Right lobe of liver (tissue), 6 donors: ENCODE data around the gene GGTLC2. TPM values are rescaled to one million over a fixed set of nuclear protein-coding genes. Genes with fewer than 3 reads are reported as not detected.
"Not testable (repeated sequence)": the region's sequence is repeated elsewhere in the genome, so short reads cannot be mapped to it uniquely, and the experiment has no call there.

Experiments used
- ATAC-seq, 4 donors: fragments of 200-7000 bp; cut with Tn5 transposase; one replicate each; pipeline ENCODE4 v1.9.1; 2020; ENCODE audit warnings: mild to moderate bottlenecking in 4 of 4, moderate library complexity in 4 of 4
- DNase-seq, 3 donors: peaks; one replicate each; pipeline ENCODE4 v3.0.0-alpha.2; 2020
- H3K27ac ChIP-seq, 3 donors: fragments of 200-600 bp; one replicate each; pipeline ENCODE4 v1.8.0; 2022
- H3K27me3 ChIP-seq, 2 donors: fragments of 200-600 bp; one replicate each; pipeline ENCODE4 v1.8.0; 2022
- H3K36me3 ChIP-seq, 4 donors: fragments of 200-600 bp; sonication (generic) in 1 of 4; one replicate each; pipeline versions ENCODE4 v1.5.1 to v1.8.0; 2017 to 2022; ENCODE audit warnings: control low read depth in 1 of 4
- H3K4me1 ChIP-seq, 4 donors: fragments of 200-600 bp; sonication (generic) in 1 of 4; one replicate each; pipeline versions ENCODE4 v1.5.1 to v1.8.0; 2017 to 2022; ENCODE audit warnings: control low read depth in 1 of 4
- H3K4me3 ChIP-seq, 3 donors: fragments of 200-600 bp; one replicate each; pipeline ENCODE4 v1.8.0; 2022
- H3K9me3 ChIP-seq, 4 donors: fragments of 200-600 bp; sonication (generic) in 1 of 4; one replicate each; pipeline versions ENCODE4 v1.5.1 to v1.8.0; 2017 to 2022; ENCODE audit warnings: control low read depth in 1 of 4
- CTCF ChIP-seq, 4 donors: fragments of 200-600 bp in 3 of 4; fragments of 450-650 bp in 1 of 4; IDR thresholded peaks; one replicate each; pipeline versions ENCODE4 v1.5.1 to v1.8.0; 2016 to 2022; ENCODE audit warnings: antibody characterized with exemption in 4 of 4, mild to moderate bottlenecking in 2 of 4
- POLR2A ChIP-seq: fragments of 450-650 bp; IDR thresholded peaks from one replicate; pipeline ENCODE4 v1.6.1; 2017; ENCODE audit warnings: antibody characterized with exemption, mild to moderate bottlenecking
- WGBS: methylation state at CpG from one replicate; pipeline ENCODE4 v1.1.6; 2018; ENCODE audit warnings: low coverage, low lambda C conversion rate; ENCODE audit not compliant: insufficient coverage; ENCODE audit errors: missing lambda C conversion rate; 5-methylcytosine and 5-hydroxymethylcytosine counted together
- intact Hi-C, 2 donors: fragments of 100-400 bp; cut with DNase I; formaldehyde crosslinking; loops; one replicate each; pipeline versions ENCODE4 v1.11.2 to v1.14.1; 2022
- total RNA-seq, 6 experiments: library from RNA; depleted of rRNA in 2 of 6; stranded (reverse); fragments of >200 nt in 2 of 6; fragmentation: NEBNext Ultra II Directional in 3 of 6; extraction: Animal tissue kit (Norgen Biotek cat#: 25700) in 3 of 6; gene quantifications; one replicate each; pipeline versions ENCODE4 v1.1.0 to v1.2.4, GENCODE V29; 2016 to 2023
- donor health status: DM: no; HTN: yes; CAD: no.
- donor health status: DM: no; HTN: no; CAD: no.
- donor health status: DM: no; HTN: no; CAD: no.
- donor health status: DM: no; HTN: yes; CAD: no.
- donor health status: DM: no; HTN: yes; CAD: no.

GGTLC2 gene
- total RNA-seq, 6 experiments from 2014 or later, result not detected

GRCh38 chr22:22682807-22683667 is 38.6 kb downstream of the GGTLC2 start:
- no peak overlapping the region for H3K4me3 ChIP-seq
- intact Hi-C loops, result no loop called here
- no peaks in the 10 kb centered on the region for H3K27me3 ChIP-seq
- WGBS, result 71% methylated on average over 1 of the region's 5 CpGs
- no peak for DNase-seq
- H3K9me3 ChIP-seq, result no peaks in the 10 kb centered on the region
- no peak for ATAC-seq
- no peaks in the 10 kb centered on the region for H3K36me3 ChIP-seq
- TF ChIP-seq CTCF (IDR thresholded peaks at IDR 0.05), result no peak
- no peak for TF ChIP-seq POLR2A
- H3K4me1 ChIP-seq, result peaks cover 0 to 7% (median 0%) of the 10 kb centered on the region in 4 donors
- H3K27ac ChIP-seq, result no peak overlapping the region

GRCh38 chr22:22683668-22684361 is 39.4 kb downstream of the GGTLC2 start:
- Histone ChIP-seq H3K27ac (no peak overlapping the region), H3K4me3 (no peak overlapping the region), H3K27me3 (no peaks in the 10 kb centered on the region), H3K36me3 (no peaks in the 10 kb centered on the region), H3K4me1 (peaks cover 0 to 7% (median 0%) of the 10 kb centered on the region in 4 donors), H3K9me3 (no peaks in the 10 kb centered on the region)
- TF ChIP-seq CTCF (IDR thresholded peaks at IDR 0.05) (no peak), POLR2A (no peak)
- intact Hi-C loops, result no loop called here
- no peak for ATAC-seq
- WGBS, result 80% methylated on average over 2 of the region's 5 CpGs
- no peak for DNase-seq

- Histone ChIP-seq H3K4me3 (no peak overlapping the region), H3K27ac (peak overlapping the region in 2 of 3 donors; percentile 25 to 29), H3K4me1 (peaks cover 0 to 7% (median 0%) of the 10 kb centered on the region in 4 donors), H3K27me3 (no peaks in the 10 kb centered on the region), H3K36me3 (no peaks in the 10 kb centered on the region), H3K9me3 (no peaks in the 10 kb centered on the region)
- DNase-seq, result peak; percentile 54 to 68 (median 61)
- TF ChIP-seq CTCF (IDR thresholded peaks at IDR 0.05), result peak; percentile 51 to 79 (median 60)
- TF ChIP-seq POLR2A, result no peak
- intact Hi-C loops, result no loop called here
- ATAC-seq, result peak; percentile 77 to 85 (median 80)
- 13% methylated on average over 5 of the region's 9 CpGs for WGBS
These were observed 40.5 kb downstream of the GGTLC2 start for GRCh38 chr22:22684580-22685561.

GRCh38 chr22:22685586-22685985 is 41.2 kb downstream of the GGTLC2 start:
- no peaks in the 10 kb centered on the region for H3K36me3 ChIP-seq
- H3K27ac ChIP-seq, result no peak overlapping the region
- TF ChIP-seq POLR2A (no peak), CTCF (IDR thresholded peaks at IDR 0.05) (no peak)
- H3K4me3 ChIP-seq, result no peak overlapping the region
- no CpG with 5 or more reads among the region's 3 CpGs for WGBS
- intact Hi-C loops, result no loop called here
- no peaks in the 10 kb centered on the region for H3K27me3 ChIP-seq
- ATAC-seq, result no peak
- H3K9me3 ChIP-seq, result no peaks in the 10 kb centered on the region
- no peak for DNase-seq
- peaks cover 0 to 7% (median 0%) of the 10 kb centered on the region in 4 donors for H3K4me1 ChIP-seq

GRCh38 chr22:22686202-22687115 is 42.0 kb downstream of the GGTLC2 start:
- DNase-seq, intact Hi-C loops: not testable (repeated sequence)

More at GRCh38 chr22:22686202-22687115, 42.0 kb downstream of the GGTLC2 start:
- H3K36me3 ChIP-seq, H3K9me3 ChIP-seq, H3K4me3 ChIP-seq, ATAC-seq, H3K27ac ChIP-seq, H3K27me3 ChIP-seq: not testable (repeated sequence)
- H3K4me1 ChIP-seq, result peaks cover 0 to 11% (median under 1%) of the 10 kb centered on the region in 4 donors
- 90% methylated on average over 2 of the region's 8 CpGs for WGBS
